B cell (primary cell): ENCODE measurements around the gene SLC24A3. TPM values are rescaled to one million over a fixed set of nuclear protein-coding genes. Genes with fewer than 3 reads are reported as not detected.

Experiments used
- ATAC-seq: fragments of 200-7000 bp; cut with Tn5 transposase; one replicate; pipeline ENCODE4 v1.10.0; 2021; ENCODE audit warnings: low read depth, mild to moderate bottlenecking, moderate number of reproducible peaks, moderate library complexity
- CTCF ChIA-PET: fragments of 350-600 bp; sonication (Branson Sonifier 250); formaldehyde crosslinking; loops from one replicate; lab custom pipeline; 2021; ENCODE audit warnings: antibody characterized with exemption, inconsistent platforms; lab: Charles Lee
- POLR2A ChIA-PET: fragments of 350-600 bp; sonication (Branson Sonifier 250); formaldehyde crosslinking; loops from one replicate; lab custom pipeline; 2021; ENCODE audit warnings: antibody characterized with exemption; lab: Charles Lee
- DNase-seq: peaks from one replicate; pipeline ENCODE4 v3.0.0; 2013
- H2AFZ ChIP-seq: 2 replicates; pipeline ENCODE4 v1.6.1; 2012; ENCODE audit warnings: mild to moderate bottlenecking, low read depth, low read length; ENCODE audit not compliant: insufficient read depth, poor library complexity, severe bottlenecking
- H3K27ac ChIP-seq, 2 donors: 1 replicate in 1 of 2; 2 replicates in 1 of 2; pipeline ENCODE4 v1.5.1; 2012 to 2013; ENCODE audit warnings: low read length in 2 of 2, mild to moderate bottlenecking in 2 of 2, moderate library complexity in 1 of 2
- H3K27me3 ChIP-seq, 4 experiments: fragments of 200-600 bp in 1 of 4; sonication (generic) in 1 of 4; replicated peaks in 1 of 4; 1 replicate in 2 of 4; 2 replicates in 2 of 4; pipeline versions ENCODE4 v1.6.1 to v1.7.0; 2013 to 2016; ENCODE audit warnings: low read length in 3 of 4, mild to moderate bottlenecking in 2 of 4, mixed read lengths in 1 of 4, moderate library complexity in 1 of 4; ENCODE audit not compliant: insufficient read depth in 4 of 4, control insufficient read depth in 3 of 4; ENCODE audit errors: control extremely low read depth in 1 of 4
- H3K36me3 ChIP-seq, 2 experiments: replicated peaks in 1 of 2; 1 replicate in 1 of 2; 2 replicates in 1 of 2; pipeline versions ENCODE4 v1.6.1 to v1.7.1; 2013; ENCODE audit warnings: low read length in 1 of 2; ENCODE audit not compliant: insufficient read depth in 2 of 2, control insufficient read depth in 1 of 2; ENCODE audit errors: control extremely low read depth in 1 of 2, extremely low read depth in 1 of 2
- H3K4me1 ChIP-seq, 2 donors: fragments of 200-600 bp in 1 of 2; sonication (generic) in 1 of 2; 1 replicate in 1 of 2; 2 replicates in 1 of 2; pipeline versions ENCODE4 v1.5.1 to v1.6.1; 2013 to 2017; ENCODE audit warnings: low read length in 2 of 2; ENCODE audit not compliant: control insufficient read depth in 2 of 2, insufficient read depth in 2 of 2
- H3K4me2 ChIP-seq: replicated peaks from 2 replicates; pipeline ENCODE3; 2012; ENCODE audit warnings: mild to moderate bottlenecking, low read depth, low read length; ENCODE audit not compliant: poor library complexity, severe bottlenecking
- H3K4me3 ChIP-seq, 5 experiments: fragments of 200-600 bp in 1 of 5; sonication (generic) in 1 of 5; 1 replicate in 3 of 5; 2 replicates in 2 of 5; pipeline versions ENCODE4 v1.5.1 to v1.7.0; 2011 to 2016; ENCODE audit warnings: low read length in 4 of 5, mild to moderate bottlenecking in 4 of 5, low read depth in 2 of 5, control low read depth in 1 of 5, moderate library complexity in 1 of 5; ENCODE audit not compliant: insufficient read depth in 1 of 5; ENCODE audit errors: control extremely low read depth in 1 of 5, extremely low read depth in 1 of 5
- H3K79me2 ChIP-seq: fragments of 200-600 bp; sonication (generic); one replicate; pipeline ENCODE4 v1.6.0; 2016; ENCODE audit warnings: low read length; ENCODE audit not compliant: control insufficient read depth, insufficient read depth
- H3K9ac ChIP-seq: fragments of 200-600 bp; sonication (generic); 2 replicates; pipeline ENCODE4 v1.6.1; 2017; ENCODE audit warnings: mild to moderate bottlenecking, low read length, moderate library complexity
- H3K9me3 ChIP-seq, 3 donors: one replicate each; pipeline versions ENCODE4 v1.6.1 to v1.7.1; 2013; ENCODE audit warnings: low read length in 2 of 3; ENCODE audit not compliant: control insufficient read depth in 2 of 3, insufficient read depth in 1 of 3; ENCODE audit errors: control extremely low read depth in 1 of 3
- H4K20me1 ChIP-seq: 2 replicates; pipeline ENCODE4 v1.6.0; 2012; ENCODE audit warnings: mild to moderate bottlenecking, low read length; ENCODE audit not compliant: insufficient read depth, control insufficient read depth, poor library complexity, severe bottlenecking
- H3K27ac Mint-ChIP-seq: one replicate; pipeline ENCODE4 v1.8.0; 2021; ENCODE audit warnings: mixed read lengths
- H3K27me3 Mint-ChIP-seq: one replicate; pipeline ENCODE4 v1.8.0; 2021; ENCODE audit warnings: mixed read lengths
- H3K4me1 Mint-ChIP-seq: one replicate; pipeline ENCODE4 v1.8.0; 2021; ENCODE audit warnings: mixed read lengths
- H3K4me3 Mint-ChIP-seq: one replicate; pipeline ENCODE4 v1.8.0; 2021; ENCODE audit warnings: mixed read lengths
- H3K9me3 Mint-ChIP-seq: one replicate; pipeline ENCODE4 v1.8.0; 2022; ENCODE audit warnings: mixed read lengths; ENCODE audit not compliant: insufficient read depth
- EZH2 ChIP-seq: IDR thresholded peaks from 2 replicates; pipeline ENCODE4 v1.6.1; 2012; ENCODE audit warnings: borderline replicate concordance, low read depth, mild to moderate bottlenecking, moderate library complexity, low read length; ENCODE audit not compliant: insufficient read depth, poor library complexity, severe bottlenecking
- WGBS: methylation state at CpG from one replicate; pipeline ENCODE4 v1.1.5; 2013; ENCODE audit warnings: missing lambda C conversion rate; ENCODE audit not compliant: insufficient coverage; 5-methylcytosine and 5-hydroxymethylcytosine counted together
- intact Hi-C: fragments of 100-400 bp; cut with micrococcal nuclease; formaldehyde crosslinking; loops from one replicate; pipeline ENCODE4 v1.10.0; 2022
- polyA plus RNA-seq: library from polyadenylated mRNA; depleted of rRNA; stranded (reverse); fragments of >200 nt; gene quantifications from 2 replicates; pipeline ENCODE4 v1.2.3, GENCODE V29; 2012
- total RNA-seq, 2 donors: library from RNA; stranded (reverse); fragments of 120-200 nt in 1 of 2; gene quantifications; 1 replicate in 1 of 2; 2 replicates in 1 of 2; pipeline versions ENCODE4 v1.2.3 to v1.2.4, GENCODE V29; 2013 to 2022
- TF ChIP-seq, protein P1 (sequence below): fragments of 200-600 bp; IDR thresholded peaks from one replicate; pipeline ENCODE4 v1.8.0; 2022; ENCODE audit warnings: antibody characterized with exemption, mild to moderate bottlenecking

Gene SLC24A3
- total and polyA plus RNA-seq, 2 donors (not counting 1 experiment from before 2014, with no cell fraction given), result not detected

DNA sequence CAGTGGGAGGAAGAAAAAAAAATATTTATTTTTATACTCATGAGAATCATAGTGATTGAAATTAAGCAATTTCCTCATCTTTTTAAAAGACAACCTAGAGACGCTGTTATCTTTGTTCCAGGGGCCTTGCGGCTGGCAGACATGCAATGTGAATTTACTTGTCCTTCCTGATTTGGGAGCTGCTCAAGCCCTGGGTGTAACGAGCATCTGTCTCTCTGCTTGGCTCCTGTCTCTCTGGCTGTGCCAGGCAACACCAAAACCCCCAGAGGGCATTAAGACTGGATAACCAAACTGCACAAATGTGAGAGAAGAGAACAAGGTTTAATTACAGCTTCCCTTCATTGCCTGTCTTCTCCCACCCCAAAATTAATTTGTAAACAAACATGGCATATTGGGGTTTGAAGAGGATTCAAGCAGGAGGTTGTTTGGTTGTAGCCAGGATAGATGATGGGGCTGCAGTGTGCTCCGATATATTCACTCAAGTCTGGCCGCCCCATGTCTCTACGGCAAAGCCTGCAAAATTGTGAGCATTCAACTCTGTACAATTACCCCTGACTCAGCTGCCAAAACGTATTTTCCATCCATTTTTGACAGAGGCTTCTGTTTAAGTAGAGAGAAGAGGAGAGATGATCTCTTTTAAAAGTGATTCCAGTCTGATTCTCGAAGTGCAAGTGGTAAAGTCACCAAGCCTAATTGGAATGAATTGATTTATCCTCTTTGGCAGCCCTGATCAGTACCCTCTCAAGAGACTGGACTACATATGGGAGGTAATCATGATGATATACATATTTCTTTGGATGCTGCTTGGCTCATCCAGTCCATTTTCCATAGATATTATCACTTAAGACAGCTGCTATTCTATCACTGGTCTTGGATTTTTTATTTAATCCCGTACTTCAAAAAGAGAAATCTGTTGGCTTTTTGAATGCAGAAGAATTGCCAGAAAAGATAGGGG is 170.2 kb downstream of the SLC24A3 start:
- CTCF ChIA-PET, result no interaction called here
- intact Hi-C loops, result no loop called here
- no peaks in the 10 kb centered on the region for H3K9me3 Mint-ChIP-seq

DNA sequence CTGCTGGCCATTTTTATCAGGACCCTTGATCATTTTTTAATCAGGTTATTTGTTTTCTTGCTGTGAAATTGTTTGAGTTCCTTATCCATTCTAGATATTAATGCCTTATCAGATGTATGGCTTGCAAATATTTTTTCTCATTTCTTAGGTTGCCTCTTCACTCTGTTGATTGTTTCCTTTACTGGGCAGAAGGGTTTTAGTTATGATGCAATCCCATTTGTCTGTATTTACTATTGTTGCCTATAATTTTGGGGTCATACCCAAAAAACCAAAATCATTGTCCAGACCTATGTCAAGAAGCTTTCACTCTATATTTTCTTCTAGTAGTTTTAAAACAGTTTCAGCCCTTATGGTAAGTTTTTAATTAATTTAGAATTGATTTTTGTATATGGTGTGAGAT is 172.5 kb downstream of the SLC24A3 start:
- intact Hi-C loops, result no loop called here
- H3K4me2 ChIP-seq, result no peak overlapping the region
- Mint-ChIP-seq H3K9me3 (peaks cover 8% of the 10 kb centered on the region), H3K27ac (no peak overlapping the region), H3K27me3 (peaks cover 11% of the 10 kb centered on the region), H3K4me3 (no peak overlapping the region), H3K4me1 (no peaks in the 10 kb centered on the region)
- no peaks in the 10 kb centered on the region for H3K27me3 ChIP-seq
- CTCF ChIA-PET, result no interaction called here
- no peaks in the 10 kb centered on the region for H3K79me2 ChIP-seq
- no peak overlapping the region for H3K27ac ChIP-seq
- no peaks in the 10 kb centered on the region for H3K4me1 ChIP-seq
- no peak overlapping the region for H3K9ac ChIP-seq
- POLR2A ChIA-PET, result no interaction called here
- no peak for DNase-seq
- no peak overlapping the region for H2AFZ ChIP-seq
- H3K4me3 ChIP-seq, result no peak overlapping the region
- no peaks in the 10 kb centered on the region for H4K20me1 ChIP-seq
- no peaks in the 10 kb centered on the region for H3K36me3 ChIP-seq
- TF ChIP-seq, protein P1, sequence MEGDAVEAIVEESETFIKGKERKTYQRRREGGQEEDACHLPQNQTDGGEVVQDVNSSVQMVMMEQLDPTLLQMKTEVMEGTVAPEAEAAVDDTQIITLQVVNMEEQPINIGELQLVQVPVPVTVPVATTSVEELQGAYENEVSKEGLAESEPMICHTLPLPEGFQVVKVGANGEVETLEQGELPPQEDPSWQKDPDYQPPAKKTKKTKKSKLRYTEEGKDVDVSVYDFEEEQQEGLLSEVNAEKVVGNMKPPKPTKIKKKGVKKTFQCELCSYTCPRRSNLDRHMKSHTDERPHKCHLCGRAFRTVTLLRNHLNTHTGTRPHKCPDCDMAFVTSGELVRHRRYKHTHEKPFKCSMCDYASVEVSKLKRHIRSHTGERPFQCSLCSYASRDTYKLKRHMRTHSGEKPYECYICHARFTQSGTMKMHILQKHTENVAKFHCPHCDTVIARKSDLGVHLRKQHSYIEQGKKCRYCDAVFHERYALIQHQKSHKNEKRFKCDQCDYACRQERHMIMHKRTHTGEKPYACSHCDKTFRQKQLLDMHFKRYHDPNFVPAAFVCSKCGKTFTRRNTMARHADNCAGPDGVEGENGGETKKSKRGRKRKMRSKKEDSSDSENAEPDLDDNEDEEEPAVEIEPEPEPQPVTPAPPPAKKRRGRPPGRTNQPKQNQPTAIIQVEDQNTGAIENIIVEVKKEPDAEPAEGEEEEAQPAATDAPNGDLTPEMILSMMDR, result no peak
- no peak for TF ChIP-seq EZH2
- peaks cover 0 to 2% (median 0%) of the 10 kb centered on the region in 3 donors for H3K9me3 ChIP-seq
- ATAC-seq, result no peak

More for the DNA sequence above, 170.2 kb downstream of the SLC24A3 start:
- no peaks in the 10 kb centered on the region for H3K9me3 ChIP-seq
- H3K9ac ChIP-seq, result no peak overlapping the region
- H3K79me2 ChIP-seq, result no peaks in the 10 kb centered on the region
- no peak overlapping the region for H2AFZ ChIP-seq
- H3K4me1 Mint-ChIP-seq, result no peaks in the 10 kb centered on the region
- POLR2A ChIA-PET, result no interaction called here
- no peaks in the 10 kb centered on the region for H3K27me3 ChIP-seq
- no peak overlapping the region for H3K4me3 ChIP-seq
- H3K4me1 ChIP-seq, result no peaks in the 10 kb centered on the region
- H3K27me3 Mint-ChIP-seq, result no peaks in the 10 kb centered on the region
- TF ChIP-seq, protein P1, result no peak
- TF ChIP-seq EZH2, result no peak
- 95% methylated on average over 4 of the region's 9 CpGs for WGBS
- H3K36me3 ChIP-seq, result no peaks in the 10 kb centered on the region
- H3K4me3 Mint-ChIP-seq, result no peak overlapping the region
- H4K20me1 ChIP-seq, result no peaks in the 10 kb centered on the region
- ATAC-seq, result no peak
- H3K27ac Mint-ChIP-seq, result no peak overlapping the region
- H3K4me2 ChIP-seq, result no peak overlapping the region
- no peak overlapping the region for H3K27ac ChIP-seq
- DNase-seq, result no peak
